Measurements from ENCODE around the gene SLC39A11. TPM values are rescaled to one million over a fixed set of nuclear protein-coding genes. Genes with fewer than 3 reads are reported as not detected.

Gene SLC39A11
- total RNA-seq, 4 donors from 2014 or later, result 36.6 to 75.0 (median 40.2) TPM

DNA sequence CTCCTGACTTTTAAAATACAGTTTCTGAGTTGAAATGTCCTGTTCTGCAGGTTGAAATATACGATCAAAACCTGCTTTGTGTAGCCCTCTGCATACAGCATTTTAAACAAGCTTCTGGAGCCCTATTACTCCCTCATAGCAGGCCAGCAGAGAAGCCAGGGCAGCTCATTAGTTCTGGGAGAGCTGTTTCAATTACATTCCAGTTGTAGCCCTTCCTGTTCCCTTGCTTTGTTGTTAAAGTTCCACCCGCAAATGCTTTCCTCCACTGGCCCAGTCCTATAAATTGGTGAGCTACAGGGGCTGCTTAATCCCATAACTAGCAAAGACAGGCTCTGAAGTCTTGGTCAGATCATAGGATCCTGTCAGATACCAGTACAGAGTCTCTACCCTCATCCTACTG is 162.5 kb downstream of the SLC39A11 start:
- TF ChIP-seq, protein P1, sequence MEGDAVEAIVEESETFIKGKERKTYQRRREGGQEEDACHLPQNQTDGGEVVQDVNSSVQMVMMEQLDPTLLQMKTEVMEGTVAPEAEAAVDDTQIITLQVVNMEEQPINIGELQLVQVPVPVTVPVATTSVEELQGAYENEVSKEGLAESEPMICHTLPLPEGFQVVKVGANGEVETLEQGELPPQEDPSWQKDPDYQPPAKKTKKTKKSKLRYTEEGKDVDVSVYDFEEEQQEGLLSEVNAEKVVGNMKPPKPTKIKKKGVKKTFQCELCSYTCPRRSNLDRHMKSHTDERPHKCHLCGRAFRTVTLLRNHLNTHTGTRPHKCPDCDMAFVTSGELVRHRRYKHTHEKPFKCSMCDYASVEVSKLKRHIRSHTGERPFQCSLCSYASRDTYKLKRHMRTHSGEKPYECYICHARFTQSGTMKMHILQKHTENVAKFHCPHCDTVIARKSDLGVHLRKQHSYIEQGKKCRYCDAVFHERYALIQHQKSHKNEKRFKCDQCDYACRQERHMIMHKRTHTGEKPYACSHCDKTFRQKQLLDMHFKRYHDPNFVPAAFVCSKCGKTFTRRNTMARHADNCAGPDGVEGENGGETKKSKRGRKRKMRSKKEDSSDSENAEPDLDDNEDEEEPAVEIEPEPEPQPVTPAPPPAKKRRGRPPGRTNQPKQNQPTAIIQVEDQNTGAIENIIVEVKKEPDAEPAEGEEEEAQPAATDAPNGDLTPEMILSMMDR (IDR thresholded peaks at IDR 0.05; ENCODE audit: low read depth), result no peak

DNA sequence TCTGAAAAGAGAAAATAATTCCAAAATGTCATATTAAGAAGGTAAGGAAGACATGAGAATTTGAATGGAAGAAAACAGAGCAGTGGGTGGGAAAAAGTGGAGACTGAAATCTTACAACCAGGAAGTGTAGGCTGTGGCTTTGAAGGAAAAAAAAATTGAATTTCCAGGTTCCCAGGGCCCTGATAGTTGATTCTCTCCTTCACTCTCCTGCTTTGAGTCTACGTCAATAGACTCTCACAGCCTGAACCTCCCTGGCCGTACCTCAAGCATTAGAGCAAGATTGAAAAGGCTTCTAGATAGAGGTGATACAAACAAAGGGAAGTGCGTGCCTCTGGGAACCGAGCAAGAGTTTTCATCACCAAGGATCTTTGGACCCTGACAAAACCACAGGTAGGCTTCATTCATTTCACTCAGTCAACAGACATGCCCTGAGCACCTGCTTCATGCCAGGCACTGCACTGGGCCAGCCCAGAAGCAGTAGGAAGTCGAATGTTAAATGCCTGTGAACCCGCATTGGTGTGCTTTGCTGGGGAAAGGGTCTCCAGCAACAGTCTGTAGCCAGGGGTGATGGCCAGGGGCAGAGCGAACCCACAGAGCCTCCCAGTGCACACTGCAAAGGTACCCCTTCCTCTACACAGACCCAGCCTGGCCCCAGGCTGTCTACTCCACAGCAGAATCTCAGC is 163.9 kb downstream of the SLC39A11 start:
- TF ChIP-seq, protein P1 (IDR thresholded peaks at IDR 0.05; ENCODE audit: low read depth), result no peak

DNA sequence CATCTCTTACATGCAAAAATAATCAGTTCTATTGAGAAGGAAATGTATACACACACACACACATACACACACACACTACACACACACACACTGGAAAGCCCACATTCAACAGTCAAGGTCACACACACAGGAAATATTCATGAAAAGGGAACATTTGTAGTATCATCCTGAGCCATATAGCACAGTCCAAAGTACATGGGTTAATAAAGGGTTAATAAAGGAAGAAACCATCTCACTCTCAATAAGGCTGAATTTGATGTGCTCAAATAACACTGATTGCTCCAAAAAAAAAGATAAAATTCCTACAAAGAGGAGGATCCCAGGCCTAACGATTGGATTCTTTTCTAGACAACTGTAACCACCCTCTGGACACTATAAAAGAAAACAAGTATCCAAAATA is 164.7 kb downstream of the SLC39A11 start:
- TF ChIP-seq, protein P1 (IDR thresholded peaks at IDR 0.05; ENCODE audit: low read depth), result no peak

DNA sequence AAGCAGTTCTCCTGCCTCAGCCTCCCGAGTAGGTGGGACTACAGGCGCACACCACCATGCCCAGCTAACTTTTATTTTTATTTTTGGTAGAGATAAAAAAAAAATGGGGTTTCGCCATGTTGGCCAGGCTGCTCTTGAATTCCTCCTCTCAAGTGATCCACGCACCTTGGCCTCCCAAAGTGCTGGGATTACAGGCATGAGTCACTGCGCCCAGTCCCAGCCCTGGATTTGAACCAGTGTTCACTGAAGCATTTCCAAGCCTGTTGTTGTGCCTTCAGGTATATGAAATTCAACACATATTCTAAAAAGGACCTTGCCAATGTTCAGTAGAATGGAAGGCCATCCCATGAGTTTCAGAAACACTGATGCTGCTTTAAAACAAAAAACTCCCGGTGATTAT is 165.3 kb downstream of the SLC39A11 start:
- TF ChIP-seq, protein P1 (IDR thresholded peaks at IDR 0.05; ENCODE audit: low read depth), result no peak

DNA sequence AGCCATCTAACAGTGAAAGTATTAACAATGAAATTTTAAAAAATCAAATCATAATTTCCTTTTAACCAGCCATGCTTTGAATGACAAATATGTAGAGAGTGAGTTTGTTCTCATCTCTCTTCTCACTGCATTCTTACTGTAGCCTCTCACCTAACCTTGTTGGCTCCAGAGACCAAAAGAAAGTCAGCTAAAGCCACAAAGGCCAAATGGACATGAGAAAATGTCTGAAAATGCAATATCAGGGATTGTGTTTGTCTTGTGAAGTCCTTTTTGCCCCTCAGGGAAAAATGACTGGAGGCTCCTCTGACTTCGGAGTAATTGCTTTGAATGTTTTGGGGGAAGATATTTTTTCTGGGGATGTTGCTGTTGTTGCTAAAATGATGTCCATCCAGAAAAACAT is 166.3 kb downstream of the SLC39A11 start:
- TF ChIP-seq, protein P1 (IDR thresholded peaks at IDR 0.05; ENCODE audit: low read depth), result no peak

DNA sequence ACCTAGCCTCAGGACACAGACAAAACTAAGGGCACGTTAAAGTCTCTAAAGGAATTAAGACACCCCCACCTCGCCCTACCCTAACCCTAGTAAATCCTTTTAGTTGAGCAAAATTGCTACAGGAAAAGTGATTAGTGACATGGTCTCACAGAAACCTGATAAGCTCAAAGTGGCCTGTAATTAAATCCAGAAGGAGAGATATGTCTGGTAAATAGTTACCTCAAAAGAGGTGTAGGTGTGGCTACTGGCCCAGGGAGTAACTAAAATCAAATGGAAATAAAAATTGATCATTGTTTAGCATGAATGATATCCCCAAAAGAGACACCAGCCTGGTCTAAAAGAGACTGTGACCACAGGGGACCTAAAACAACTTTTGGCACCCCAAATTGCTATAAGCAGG is 168.3 kb downstream of the SLC39A11 start:
- TF ChIP-seq, protein P1 (IDR thresholded peaks at IDR 0.05; ENCODE audit: low read depth), result no peak

DNA sequence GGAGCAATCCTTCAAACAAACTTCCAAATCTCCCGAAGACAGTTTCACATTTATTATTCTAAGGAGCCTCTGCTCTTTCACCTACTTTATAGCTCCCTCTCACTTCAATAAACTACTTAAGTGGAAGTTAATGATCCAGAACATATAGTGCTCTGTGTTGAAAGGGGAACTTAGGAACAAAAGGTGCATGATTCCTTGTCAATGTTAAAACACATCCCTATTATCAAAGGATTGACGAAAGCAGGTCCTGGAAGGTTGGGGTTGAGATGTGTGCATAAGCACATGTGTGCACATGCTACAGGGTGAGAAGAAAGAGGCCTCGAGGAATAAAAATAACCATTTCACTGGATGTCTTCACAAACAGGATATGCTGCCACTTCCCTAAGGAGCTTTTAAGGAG is 170.3 kb downstream of the SLC39A11 start:
- TF ChIP-seq, protein P1 (IDR thresholded peaks at IDR 0.05; ENCODE audit: low read depth), result no peak
